Measurements from ENCODE around the gene ABCA13.

The ABCA13 gene

GRCh38 chr7:48636391-48637015 is 465.2 kb downstream of the ABCA13 start:
- Histone ChIP-seq H3K36me3 (ENCODE audit: insufficient read depth, low read depth, low read length) (no peaks in the 10 kb centered on the region), H3K27me3 (ENCODE audit: insufficient read depth, low read length) (no peaks in the 10 kb centered on the region), H3K9ac (ENCODE audit: low read depth, low read length) (no peak overlapping the region), H3K4me1 (ENCODE audit: insufficient read depth, low read length) (0 out of 2 replicates have a peak, but pooled peaks cover 6% of the 10 kb centered on the region), H3K27ac (ENCODE audit: low read length) (no peak overlapping the region), H3K9me3 (ENCODE audit: insufficient read depth, low read depth, low read length) (no peaks in the 10 kb centered on the region), H3K4me3 (ENCODE audit: low read length) (no peak overlapping the region)

GRCh38 chr7:48637382-48637781 is 466.1 kb downstream of the ABCA13 start:
- no peaks in the 10 kb centered on the region for H3K9me3 ChIP-seq (ENCODE audit: insufficient read depth, low read depth, low read length)
- no peaks in the 10 kb centered on the region for H3K36me3 ChIP-seq (ENCODE audit: insufficient read depth, low read depth, low read length)
- no peak overlapping the region for H3K4me3 ChIP-seq (ENCODE audit: low read length)
- H3K9ac ChIP-seq (ENCODE audit: low read depth, low read length) = no peak overlapping the region
- no peaks in the 10 kb centered on the region for H3K27me3 ChIP-seq (ENCODE audit: insufficient read depth, low read length)
- 0 out of 2 replicates have a peak, but pooled peaks cover 6% of the 10 kb centered on the region for H3K4me1 ChIP-seq (ENCODE audit: insufficient read depth, low read length)
- no peak overlapping the region for H3K27ac ChIP-seq (ENCODE audit: low read length)

GRCh38 chr7:48638041-48638440 is 466.8 kb downstream of the ABCA13 start:
- H3K36me3 ChIP-seq (ENCODE audit: insufficient read depth, low read depth, low read length) = no peaks in the 10 kb centered on the region
- H3K4me1 ChIP-seq (ENCODE audit: insufficient read depth, low read length) = 0 out of 2 replicates have a peak, but pooled peaks cover 6% of the 10 kb centered on the region
- H3K27ac ChIP-seq (ENCODE audit: low read length) = no peak overlapping the region
- H3K9me3 ChIP-seq (ENCODE audit: insufficient read depth, low read depth, low read length) = no peaks in the 10 kb centered on the region
- H3K9ac ChIP-seq (ENCODE audit: low read depth, low read length) = no peak overlapping the region
- no peaks in the 10 kb centered on the region for H3K27me3 ChIP-seq (ENCODE audit: insufficient read depth, low read length)
- H3K4me3 ChIP-seq (ENCODE audit: low read length) = no peak overlapping the region

GRCh38 chr7:48643431-48644013 is 472.3 kb downstream of the ABCA13 start:
- Histone ChIP-seq H3K4me3 (ENCODE audit: low read length) (no peak overlapping the region), H3K27me3 (ENCODE audit: insufficient read depth, low read length) (no peaks in the 10 kb centered on the region), H3K36me3 (ENCODE audit: insufficient read depth, low read depth, low read length) (no peaks in the 10 kb centered on the region), H3K27ac (ENCODE audit: low read length) (no peak overlapping the region), H3K9ac (ENCODE audit: low read depth, low read length) (no peak overlapping the region), H3K9me3 (ENCODE audit: insufficient read depth, low read depth, low read length) (no peaks in the 10 kb centered on the region), H3K4me1 (ENCODE audit: insufficient read depth, low read length) (no peaks in the 10 kb centered on the region)

- Histone ChIP-seq H3K27ac (ENCODE audit: low read length) (no peak overlapping the region), H3K9ac (ENCODE audit: low read depth, low read length) (no peak overlapping the region), H3K4me3 (ENCODE audit: low read length) (no peak overlapping the region), H3K4me1 (ENCODE audit: insufficient read depth, low read length) (no peaks in the 10 kb centered on the region), H3K36me3 (ENCODE audit: insufficient read depth, low read depth, low read length) (no peaks in the 10 kb centered on the region), H3K27me3 (ENCODE audit: insufficient read depth, low read length) (no peaks in the 10 kb centered on the region), H3K9me3 (ENCODE audit: insufficient read depth, low read depth, low read length) (no peaks in the 10 kb centered on the region)
These were observed 486.9 kb downstream of the ABCA13 start for GRCh38 chr7:48658138-48658537.

- no peaks in the 10 kb centered on the region for H3K27me3 ChIP-seq (ENCODE audit: insufficient read depth, low read length)
- H3K9ac ChIP-seq (ENCODE audit: low read depth, low read length) = no peak overlapping the region
- no peak overlapping the region for H3K27ac ChIP-seq (ENCODE audit: low read length)
- H3K4me1 ChIP-seq (ENCODE audit: insufficient read depth, low read length) = no peaks in the 10 kb centered on the region
- H3K4me3 ChIP-seq (ENCODE audit: low read length) = no peak overlapping the region
- no peaks in the 10 kb centered on the region for H3K36me3 ChIP-seq (ENCODE audit: insufficient read depth, low read depth, low read length)
- no peaks in the 10 kb centered on the region for H3K9me3 ChIP-seq (ENCODE audit: insufficient read depth, low read depth, low read length)
These were observed 489.1 kb downstream of the ABCA13 start for GRCh38 chr7:48660306-48660870.

GRCh38 chr7:48664241-48664640 is 493.0 kb downstream of the ABCA13 start:
- Histone ChIP-seq H3K36me3 (ENCODE audit: insufficient read depth, low read depth, low read length) (no peaks in the 10 kb centered on the region), H3K27ac (ENCODE audit: low read length) (no peak overlapping the region), H3K9ac (ENCODE audit: low read depth, low read length) (no peak overlapping the region), H3K9me3 (ENCODE audit: insufficient read depth, low read depth, low read length) (peaks cover 4% of the 10 kb centered on the region; the same call in 1 of the 2 replicates), H3K4me3 (ENCODE audit: low read length) (no peak overlapping the region), H3K27me3 (ENCODE audit: insufficient read depth, low read length) (no peaks in the 10 kb centered on the region), H3K4me1 (ENCODE audit: insufficient read depth, low read length) (no peaks in the 10 kb centered on the region)

- no peaks in the 10 kb centered on the region for H3K36me3 ChIP-seq (ENCODE audit: insufficient read depth, low read depth, low read length)
- H3K4me1 ChIP-seq (ENCODE audit: insufficient read depth, low read length) = no peaks in the 10 kb centered on the region
- no peak overlapping the region for H3K27ac ChIP-seq (ENCODE audit: low read length)
- no peaks in the 10 kb centered on the region for H3K27me3 ChIP-seq (ENCODE audit: insufficient read depth, low read length)
- no peak overlapping the region for H3K9ac ChIP-seq (ENCODE audit: low read depth, low read length)
- no peak overlapping the region for H3K4me3 ChIP-seq (ENCODE audit: low read length)
- H3K9me3 ChIP-seq (ENCODE audit: insufficient read depth, low read depth, low read length) = peaks cover 4% of the 10 kb centered on the region; the same call in 1 of the 2 replicates
These were observed 494.3 kb downstream of the ABCA13 start for GRCh38 chr7:48665353-48666135.

- no peak overlapping the region for H3K4me3 ChIP-seq (ENCODE audit: low read length)
- no peaks in the 10 kb centered on the region for H3K36me3 ChIP-seq (ENCODE audit: insufficient read depth, low read depth, low read length)
- peaks cover 4% of the 10 kb centered on the region; the same call in 1 of the 2 replicates for H3K9me3 ChIP-seq (ENCODE audit: insufficient read depth, low read depth, low read length)
- no peak overlapping the region for H3K27ac ChIP-seq (ENCODE audit: low read length)
- no peak overlapping the region for H3K9ac ChIP-seq (ENCODE audit: low read depth, low read length)
- H3K27me3 ChIP-seq (ENCODE audit: insufficient read depth, low read length) = no peaks in the 10 kb centered on the region
- no peaks in the 10 kb centered on the region for H3K4me1 ChIP-seq (ENCODE audit: insufficient read depth, low read length)
These were observed 496.1 kb downstream of the ABCA13 start for GRCh38 chr7:48667407-48667806.

- no peak overlapping the region for H3K9ac ChIP-seq (ENCODE audit: low read depth, low read length)
- H3K4me1 ChIP-seq (ENCODE audit: insufficient read depth, low read length) = no peaks in the 10 kb centered on the region
- H3K27ac ChIP-seq (ENCODE audit: low read length) = no peak overlapping the region
- no peaks in the 10 kb centered on the region for H3K36me3 ChIP-seq (ENCODE audit: insufficient read depth, low read depth, low read length)
- H3K9me3 ChIP-seq (ENCODE audit: insufficient read depth, low read depth, low read length) = peaks cover 4% of the 10 kb centered on the region; the same call in 1 of the 2 replicates
- no peaks in the 10 kb centered on the region for H3K27me3 ChIP-seq (ENCODE audit: insufficient read depth, low read length)
- H3K4me3 ChIP-seq (ENCODE audit: low read length) = no peak overlapping the region
These were observed 500.4 kb downstream of the ABCA13 start for GRCh38 chr7:48671656-48672055.

GRCh38 chr7:48681006-48681405 is 509.7 kb downstream of the ABCA13 start:
- no peak overlapping the region for H3K4me3 ChIP-seq (ENCODE audit: low read length)

More at GRCh38 chr7:48681006-48681405, 509.7 kb downstream of the ABCA13 start:
- Histone ChIP-seq H3K4me1 (ENCODE audit: insufficient read depth, low read length) (no peaks in the 10 kb centered on the region), H3K9ac (ENCODE audit: low read depth, low read length) (no peak overlapping the region), H3K27me3 (ENCODE audit: insufficient read depth, low read length) (no peaks in the 10 kb centered on the region), H3K36me3 (ENCODE audit: insufficient read depth, low read depth, low read length) (no peaks in the 10 kb centered on the region), H3K9me3 (ENCODE audit: insufficient read depth, low read depth, low read length) (peaks cover 6% of the 10 kb centered on the region; the same call in 1 of the 2 replicates), H3K27ac (ENCODE audit: low read length) (no peak overlapping the region)

All from iPS-20b (cell line).